22Rv1 (cell line): Measurements from ENCODE around the gene RGS18.
"Not testable (repeated sequence)": the region's sequence is repeated elsewhere in the genome, so short reads cannot be mapped to it uniquely, and the experiment has no call there.

Experiments
- H3K27ac ChIP-seq: fragments of 450-650 bp; 2 replicates; pipeline ENCODE4 v1.5.1; 2017
- ZFX ChIP-seq: fragments of 450-650 bp; IDR thresholded peaks from 2 replicates; pipeline ENCODE4 v1.6.1; 2017; ENCODE audit warnings: antibody characterized with exemption, borderline replicate concordance
- TF ChIP-seq, protein P1 (sequence below): fragments of 450-650 bp; IDR thresholded peaks from 2 replicates; pipeline ENCODE4 v1.5.1; 2017; ENCODE audit warnings: mild to moderate bottlenecking

The RGS18 gene

DNA sequence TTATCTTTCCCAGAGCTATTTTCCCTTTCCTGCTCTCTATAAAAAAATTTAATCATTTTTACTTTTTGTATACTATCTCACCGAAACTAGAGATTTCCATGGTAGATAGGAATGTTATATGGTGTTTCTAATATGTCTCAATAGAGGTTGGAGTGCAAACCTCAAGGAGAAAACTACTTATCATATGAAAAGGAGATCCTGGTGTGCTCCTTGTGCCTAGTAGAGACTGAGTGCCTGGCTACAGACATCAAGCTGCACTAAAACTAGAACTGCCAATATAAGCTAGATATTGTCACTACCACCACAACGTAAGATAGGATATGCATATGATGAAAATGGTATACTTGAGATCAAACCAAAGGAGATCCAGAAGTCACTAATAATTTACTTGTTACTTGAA is 67.0 kb downstream of the RGS18 start:
- no peak overlapping the region for H3K27ac ChIP-seq
- TF ChIP-seq ZFX, result no peak
- TF ChIP-seq, protein P1, sequence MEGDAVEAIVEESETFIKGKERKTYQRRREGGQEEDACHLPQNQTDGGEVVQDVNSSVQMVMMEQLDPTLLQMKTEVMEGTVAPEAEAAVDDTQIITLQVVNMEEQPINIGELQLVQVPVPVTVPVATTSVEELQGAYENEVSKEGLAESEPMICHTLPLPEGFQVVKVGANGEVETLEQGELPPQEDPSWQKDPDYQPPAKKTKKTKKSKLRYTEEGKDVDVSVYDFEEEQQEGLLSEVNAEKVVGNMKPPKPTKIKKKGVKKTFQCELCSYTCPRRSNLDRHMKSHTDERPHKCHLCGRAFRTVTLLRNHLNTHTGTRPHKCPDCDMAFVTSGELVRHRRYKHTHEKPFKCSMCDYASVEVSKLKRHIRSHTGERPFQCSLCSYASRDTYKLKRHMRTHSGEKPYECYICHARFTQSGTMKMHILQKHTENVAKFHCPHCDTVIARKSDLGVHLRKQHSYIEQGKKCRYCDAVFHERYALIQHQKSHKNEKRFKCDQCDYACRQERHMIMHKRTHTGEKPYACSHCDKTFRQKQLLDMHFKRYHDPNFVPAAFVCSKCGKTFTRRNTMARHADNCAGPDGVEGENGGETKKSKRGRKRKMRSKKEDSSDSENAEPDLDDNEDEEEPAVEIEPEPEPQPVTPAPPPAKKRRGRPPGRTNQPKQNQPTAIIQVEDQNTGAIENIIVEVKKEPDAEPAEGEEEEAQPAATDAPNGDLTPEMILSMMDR, result no peak

DNA sequence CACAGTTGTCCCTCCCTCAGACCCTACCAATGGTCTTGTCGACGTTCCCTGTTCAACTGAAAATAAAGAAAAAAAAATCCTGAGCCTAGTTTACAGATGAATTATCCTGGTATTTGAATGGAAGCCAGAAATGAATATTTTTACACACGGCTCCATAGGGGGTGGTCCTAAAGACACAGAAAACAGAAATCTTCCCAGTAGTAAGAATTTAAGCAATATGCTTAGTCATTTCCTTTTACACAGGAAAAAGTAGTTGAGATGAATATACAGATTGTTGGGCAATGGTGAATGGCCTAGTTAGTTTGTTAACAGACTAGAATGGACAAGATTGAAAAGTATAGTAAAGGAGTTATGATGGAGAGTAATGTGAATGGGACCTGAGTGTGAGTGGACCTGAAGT is 67.4 kb downstream of the RGS18 start:
- no peak for TF ChIP-seq ZFX
- TF ChIP-seq, protein P1, result no peak
- H3K27ac ChIP-seq, result no peak overlapping the region

DNA sequence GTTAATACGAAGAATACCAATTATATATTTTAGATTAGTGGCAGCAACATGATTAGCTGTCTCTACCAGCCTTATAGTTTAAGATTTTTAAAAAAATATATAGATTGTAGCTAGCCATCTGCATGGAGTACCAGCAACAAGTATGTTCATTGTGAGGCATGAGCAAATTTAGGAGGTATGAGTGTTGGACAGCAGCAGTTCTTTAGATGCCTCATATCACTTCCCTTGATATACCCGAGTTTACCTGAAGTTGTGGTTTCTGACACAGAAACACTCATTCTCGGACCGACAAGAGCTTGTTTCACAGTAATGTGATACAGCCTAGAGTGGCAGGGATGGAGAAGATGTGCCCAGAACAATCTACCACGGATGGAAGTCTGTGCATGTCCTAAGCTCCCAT is 69.1 kb downstream of the RGS18 start:
- TF ChIP-seq ZFX, result no peak
- TF ChIP-seq, protein P1, result no peak
- H3K27ac ChIP-seq, result no peak overlapping the region

DNA sequence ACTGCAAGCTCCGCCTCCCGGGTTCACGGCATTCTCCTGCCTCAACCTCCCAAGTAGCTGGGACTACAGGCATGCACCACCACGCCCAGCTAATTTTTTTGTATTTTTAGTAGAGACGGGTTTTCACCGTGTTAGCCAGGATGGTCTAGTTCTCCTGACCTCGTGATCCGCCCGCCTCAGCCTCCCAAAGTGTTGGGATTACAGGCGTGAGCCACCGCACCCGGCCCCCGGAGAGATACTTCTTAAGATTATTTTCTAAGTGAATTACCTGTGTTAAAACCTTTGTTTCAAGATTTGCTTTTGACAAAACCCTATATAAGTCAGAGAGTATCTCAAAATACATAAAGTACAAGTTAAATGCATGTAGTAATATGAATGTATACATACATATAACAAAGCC is 69.7 kb downstream of the RGS18 start:
- not testable (repeated sequence) for H3K27ac ChIP-seq

DNA sequence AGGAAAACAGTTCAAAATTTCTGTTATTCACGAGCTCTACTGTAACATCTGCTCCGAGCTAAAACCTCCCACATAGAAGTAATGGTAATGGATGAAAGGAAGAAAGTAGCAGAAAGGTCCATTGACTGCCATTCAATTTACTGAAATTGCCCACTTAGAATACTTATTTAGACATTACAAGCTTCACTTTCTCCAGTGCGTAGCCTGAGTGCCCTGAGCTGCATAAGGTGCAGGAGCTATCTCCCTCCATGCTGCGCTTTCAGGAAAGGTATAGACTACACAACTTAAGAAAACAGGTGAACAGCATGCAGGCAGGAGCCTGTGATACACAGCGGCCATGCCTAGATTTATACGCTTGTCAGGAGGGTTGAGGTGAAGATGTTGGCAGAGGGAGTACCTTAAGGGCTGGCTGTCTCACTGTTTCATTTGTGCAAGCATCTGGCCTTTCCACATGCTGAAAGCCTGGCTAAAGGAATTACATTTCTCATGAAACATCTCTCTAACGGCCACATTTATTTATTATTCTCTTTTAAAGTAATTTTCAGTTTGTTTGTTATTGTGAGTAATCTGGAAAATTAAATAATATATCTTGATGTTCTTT is 74.7 kb downstream of the RGS18 start:
- H3K27ac ChIP-seq, result no peak overlapping the region
- TF ChIP-seq, protein P1, result no peak
- no peak for TF ChIP-seq ZFX

DNA sequence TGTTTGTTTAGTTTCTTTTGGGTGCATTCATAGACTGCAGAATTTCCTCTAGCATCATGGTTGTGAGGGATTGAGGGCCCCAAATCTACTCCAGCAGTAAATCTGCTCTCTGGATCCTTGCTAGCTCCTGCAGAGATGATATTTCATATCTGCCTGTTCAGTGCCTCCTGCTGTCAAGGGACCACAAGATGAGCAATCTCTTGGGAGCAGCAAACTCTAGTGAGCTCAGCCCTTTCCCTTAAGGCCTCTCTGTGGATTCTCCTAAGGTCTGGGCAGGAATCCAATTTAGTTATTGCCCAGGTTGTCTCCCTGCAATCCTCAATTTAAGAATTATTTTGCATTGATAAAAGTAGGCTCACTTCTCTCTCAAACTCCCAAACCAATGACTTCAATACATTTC is 76.9 kb downstream of the RGS18 start:
- TF ChIP-seq ZFX, result no peak
- TF ChIP-seq, protein P1, result no peak
- no peak overlapping the region for H3K27ac ChIP-seq
